ENCODE results near the gene BARHL1.

The BARHL1 gene

DNA sequence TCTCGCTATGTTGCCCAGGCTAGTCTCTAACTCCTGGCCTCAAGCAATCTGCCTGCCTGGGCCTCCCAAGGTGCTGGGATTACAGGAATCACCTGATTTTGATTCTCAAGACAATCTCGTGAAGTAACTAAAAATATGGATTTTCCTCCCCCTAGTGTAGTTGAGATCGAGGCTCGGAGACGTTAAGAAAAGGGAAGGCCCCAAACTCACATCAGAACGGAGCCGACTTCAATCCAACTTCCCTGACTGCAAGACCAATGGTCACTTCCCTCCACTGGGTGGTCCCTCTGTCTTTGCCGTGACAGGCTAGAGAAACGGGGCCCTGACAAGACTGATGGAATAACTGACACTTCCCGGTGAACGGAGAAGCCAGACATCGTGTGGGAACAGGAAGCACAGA lies 28.3 kb downstream of the BARHL1 start:
- Histone ChIP-seq H3K9me3 (ENCODE audit: control insufficient read depth, insufficient read depth, low read length) (no peaks in the 10 kb centered on the region), H3K27me3 (ENCODE audit: control insufficient read depth, low read length) (no peaks in the 10 kb centered on the region), H3K9me2 (replicated peaks; ENCODE audit: control insufficient read depth, low read length) (no peaks in the 10 kb centered on the region), H3K79me2 (ENCODE audit: control insufficient read depth, low read length) (no peaks in the 10 kb centered on the region), H3K4me3 (ENCODE audit: low read length) (no peak overlapping the region), H3F3A (ENCODE audit: control insufficient read depth, insufficient read depth) (no peaks in the 10 kb centered on the region), H3K27ac (ENCODE audit: low read depth, low read length) (no peak overlapping the region), H3K36me3 (ENCODE audit: control insufficient read depth, low read length) (peaks cover 62% of the 10 kb centered on the region), H3K4me2 (ENCODE audit: low read length) (no peak overlapping the region), H4K20me1 (ENCODE audit: control insufficient read depth, insufficient read depth, low read depth, low read length) (no peaks in the 10 kb centered on the region), H3K4me1 (ENCODE audit: control insufficient read depth, low read length) (no peaks in the 10 kb centered on the region)
- no peak for TF ChIP-seq EZH2phosphoT487 (IDR thresholded peaks at IDR 0.05; ENCODE audit: borderline replicate concordance, low read length)
- TF ChIP-seq, protein P1, sequence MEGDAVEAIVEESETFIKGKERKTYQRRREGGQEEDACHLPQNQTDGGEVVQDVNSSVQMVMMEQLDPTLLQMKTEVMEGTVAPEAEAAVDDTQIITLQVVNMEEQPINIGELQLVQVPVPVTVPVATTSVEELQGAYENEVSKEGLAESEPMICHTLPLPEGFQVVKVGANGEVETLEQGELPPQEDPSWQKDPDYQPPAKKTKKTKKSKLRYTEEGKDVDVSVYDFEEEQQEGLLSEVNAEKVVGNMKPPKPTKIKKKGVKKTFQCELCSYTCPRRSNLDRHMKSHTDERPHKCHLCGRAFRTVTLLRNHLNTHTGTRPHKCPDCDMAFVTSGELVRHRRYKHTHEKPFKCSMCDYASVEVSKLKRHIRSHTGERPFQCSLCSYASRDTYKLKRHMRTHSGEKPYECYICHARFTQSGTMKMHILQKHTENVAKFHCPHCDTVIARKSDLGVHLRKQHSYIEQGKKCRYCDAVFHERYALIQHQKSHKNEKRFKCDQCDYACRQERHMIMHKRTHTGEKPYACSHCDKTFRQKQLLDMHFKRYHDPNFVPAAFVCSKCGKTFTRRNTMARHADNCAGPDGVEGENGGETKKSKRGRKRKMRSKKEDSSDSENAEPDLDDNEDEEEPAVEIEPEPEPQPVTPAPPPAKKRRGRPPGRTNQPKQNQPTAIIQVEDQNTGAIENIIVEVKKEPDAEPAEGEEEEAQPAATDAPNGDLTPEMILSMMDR (IDR thresholded peaks at IDR 0.05; ENCODE audit: low read depth, low read length, poor library complexity, severe bottlenecking): no peak

DNA sequence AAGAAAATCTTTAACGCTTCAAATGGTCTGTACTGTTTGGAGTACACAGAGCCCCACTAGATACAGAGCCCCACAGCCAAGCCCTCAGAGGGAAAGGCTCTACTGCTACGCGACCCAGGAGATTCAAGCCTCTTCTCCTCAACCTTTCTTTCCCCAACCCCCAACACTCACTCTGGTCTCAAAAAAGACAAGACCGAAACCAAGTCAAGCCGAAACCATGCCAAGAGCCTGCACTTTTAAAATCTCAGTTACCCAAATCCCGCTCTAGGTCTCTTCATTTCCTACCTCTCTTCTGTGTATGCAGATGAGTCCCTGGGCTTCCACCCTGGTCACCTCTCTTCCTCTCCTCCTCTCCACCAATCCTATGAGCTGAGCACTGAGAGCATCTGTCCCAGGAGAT lies 31.9 kb downstream of the BARHL1 start:
- H3K4me1 ChIP-seq (ENCODE audit: control insufficient read depth, low read length): no peaks in the 10 kb centered on the region
- peaks cover 67% of the 10 kb centered on the region for H3K36me3 ChIP-seq (ENCODE audit: control insufficient read depth, low read length)
- no peak overlapping the region for H3K4me2 ChIP-seq (ENCODE audit: low read length)
- H3K9me2 ChIP-seq (replicated peaks; ENCODE audit: control insufficient read depth, low read length): no peaks in the 10 kb centered on the region
- peaks cover 3% of the 10 kb centered on the region; the same call in 1 of the 2 replicates for H3F3A ChIP-seq (ENCODE audit: control insufficient read depth, insufficient read depth)
- no peak for TF ChIP-seq EZH2phosphoT487 (IDR thresholded peaks at IDR 0.05; ENCODE audit: borderline replicate concordance, low read length)
- TF ChIP-seq, protein P1 (IDR thresholded peaks at IDR 0.05; ENCODE audit: low read depth, low read length, poor library complexity, severe bottlenecking): no peak
- H4K20me1 ChIP-seq (ENCODE audit: control insufficient read depth, insufficient read depth, low read depth, low read length): no peaks in the 10 kb centered on the region
- no peaks in the 10 kb centered on the region for H3K9me3 ChIP-seq (ENCODE audit: control insufficient read depth, insufficient read depth, low read length)
- no peaks in the 10 kb centered on the region for H3K79me2 ChIP-seq (ENCODE audit: control insufficient read depth, low read length)
- no peak overlapping the region for H3K4me3 ChIP-seq (ENCODE audit: low read length)
- H3K27ac ChIP-seq (ENCODE audit: low read depth, low read length): no peak overlapping the region
- no peaks in the 10 kb centered on the region for H3K27me3 ChIP-seq (ENCODE audit: control insufficient read depth, low read length)

DNA sequence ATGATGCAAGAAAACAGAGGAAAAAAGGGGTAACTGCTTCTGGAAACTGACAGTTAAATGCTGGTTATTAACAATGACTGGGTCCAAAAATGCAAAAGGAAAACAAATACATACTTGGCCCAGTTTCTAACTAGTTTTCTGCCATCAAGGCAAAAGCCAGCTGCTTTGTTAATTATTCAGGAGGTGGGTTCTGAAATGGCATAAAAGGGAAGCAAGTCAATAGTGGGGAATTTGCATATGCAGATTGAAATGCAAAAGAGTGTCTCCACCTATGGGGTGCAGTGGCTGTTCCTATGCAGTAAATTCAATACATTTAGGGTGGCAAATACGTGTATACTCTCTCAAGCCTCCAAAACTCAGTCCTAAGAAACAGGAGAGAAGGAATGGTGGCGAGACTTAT lies 33.4 kb downstream of the BARHL1 start:
- Histone ChIP-seq H3K4me2 (ENCODE audit: low read length) (no peak overlapping the region), H3K27ac (ENCODE audit: low read depth, low read length) (no peak overlapping the region), H3K4me1 (ENCODE audit: control insufficient read depth, low read length) (no peaks in the 10 kb centered on the region), H3K36me3 (ENCODE audit: control insufficient read depth, low read length) (peaks cover 70% of the 10 kb centered on the region), H3K27me3 (ENCODE audit: control insufficient read depth, low read length) (no peaks in the 10 kb centered on the region), H3K9me2 (replicated peaks; ENCODE audit: control insufficient read depth, low read length) (no peaks in the 10 kb centered on the region), H3K9me3 (ENCODE audit: control insufficient read depth, insufficient read depth, low read length) (no peaks in the 10 kb centered on the region), H4K20me1 (ENCODE audit: control insufficient read depth, insufficient read depth, low read depth, low read length) (no peaks in the 10 kb centered on the region), H3K4me3 (ENCODE audit: low read length) (no peak overlapping the region), H3K79me2 (ENCODE audit: control insufficient read depth, low read length) (no peaks in the 10 kb centered on the region), H3F3A (ENCODE audit: control insufficient read depth, insufficient read depth) (peaks cover 3% of the 10 kb centered on the region; the same call in 1 of the 2 replicates)
- TF ChIP-seq, protein P1 (IDR thresholded peaks at IDR 0.05; ENCODE audit: low read depth, low read length, poor library complexity, severe bottlenecking): no peak
- TF ChIP-seq EZH2phosphoT487 (IDR thresholded peaks at IDR 0.05; ENCODE audit: borderline replicate concordance, low read length): no peak

Data from DOHH2 (cell line).